PC-9 (cell line): ENCODE data around the gene MRPL48. TPM values are rescaled to one million over a fixed set of nuclear protein-coding genes. Genes with fewer than 3 reads are reported as not detected.

Source experiments
- BruUV-seq: library from RNA; stranded (reverse); fragments of 400-500 nt; replicated peaks from 2 replicates; lab custom pipeline; 2021; lab: Mats Ljungman, UMichigan
- CTCF ChIA-PET: fragments of 300-600 bp; sonication (Branson Sonifier 250); formaldehyde crosslinking; loops from one replicate; lab custom pipeline; 2022; ENCODE audit warnings: antibody characterized with exemption; lab: Charles Lee
- POLR2A ChIA-PET: fragments of 300-600 bp; sonication (Branson Sonifier 250); formaldehyde crosslinking; loops from one replicate; lab custom pipeline; 2022; ENCODE audit warnings: antibody characterized with exemption; ENCODE audit not compliant: unreplicated experiment; lab: Charles Lee
- DNase-seq, 2 experiments: peaks; one replicate each; pipeline versions ENCODE4 v3.0.0 to v3.0.0-alpha.2; 2015 to 2022; ENCODE audit warnings: mixed read lengths in 1 of 2
- H2AFZ ChIP-seq: fragments of 200-600 bp; sonication (generic); 2 replicates; pipeline ENCODE4 v1.8.1; 2017; ENCODE audit warnings: antibody characterized with exemption
- H3F3A ChIP-seq: fragments of 200-600 bp; sonication (generic); 2 replicates; pipeline ENCODE4 v1.8.1; 2017; ENCODE audit warnings: antibody characterized with exemption, mild to moderate bottlenecking, low read depth; ENCODE audit not compliant: insufficient read depth
- H3K27ac ChIP-seq: fragments of 200-600 bp; sonication (generic); 2 replicates; pipeline ENCODE4 v1.6.1; 2016; ENCODE audit warnings: mixed run types
- H3K27me3 ChIP-seq: fragments of 200-600 bp; sonication (generic); 2 replicates; pipeline ENCODE4 v1.6.1; 2016; ENCODE audit warnings: low read depth, mixed run types; ENCODE audit not compliant: insufficient read depth
- H3K36me3 ChIP-seq: fragments of 200-600 bp; sonication (generic); 2 replicates; pipeline ENCODE4 v1.6.1; 2016; ENCODE audit warnings: low read depth, mixed run types
- H3K4me1 ChIP-seq: fragments of 200-600 bp; sonication (generic); replicated peaks from 2 replicates; pipeline ENCODE4 v1.6.1; 2016; ENCODE audit warnings: mixed run types; ENCODE audit not compliant: insufficient read depth
- H3K4me2 ChIP-seq: fragments of 200-600 bp; sonication (generic); 2 replicates; pipeline ENCODE4 v1.6.1; 2017; ENCODE audit warnings: mixed run types
- H3K4me3 ChIP-seq: fragments of 200-600 bp; sonication (generic); 2 replicates; pipeline ENCODE4 v1.6.1; 2016; ENCODE audit warnings: mixed run types
- H3K79me2 ChIP-seq: fragments of 200-600 bp; sonication (generic); 2 replicates; pipeline ENCODE4 v1.6.1; 2017; ENCODE audit warnings: low read depth, mixed run types
- H3K9me2 ChIP-seq: fragments of 200-600 bp; sonication (generic); 2 replicates; pipeline ENCODE4 v1.8.1; 2017; ENCODE audit warnings: mild to moderate bottlenecking; ENCODE audit not compliant: insufficient read depth
- H3K9me3 ChIP-seq: fragments of 200-600 bp; sonication (generic); 2 replicates; pipeline ENCODE4 v1.8.1; 2016; ENCODE audit warnings: low read depth; ENCODE audit not compliant: insufficient read depth
- H4K20me1 ChIP-seq: fragments of 200-600 bp; sonication (generic); 2 replicates; pipeline ENCODE4 v1.8.1; 2017; ENCODE audit not compliant: insufficient read depth
- EZH2 ChIP-seq: fragments of 200-600 bp; sonication (generic); IDR thresholded peaks from 2 replicates; pipeline ENCODE4 v1.8.0; 2017; ENCODE audit warnings: antibody characterized with exemption, low read depth
- intact Hi-C: fragments of 100-400 bp; cut with micrococcal nuclease; formaldehyde crosslinking; loops from one replicate; pipeline ENCODE4 v1.10.0; 2022; ENCODE audit not compliant: unreplicated experiment
- total RNA-seq: library from RNA; stranded (reverse); gene quantifications from 2 replicates; pipeline ENCODE4 v1.2.3, GENCODE V29; 2021
- TF ChIP-seq, protein P1 (sequence below): fragments of 200-600 bp; sonication (generic); conservative IDR thresholded peaks from 2 replicates; pipeline ENCODE4 v1.6.1; 2017; ENCODE audit warnings: mixed run types, antibody characterized with exemption, mild to moderate bottlenecking, moderate library complexity

Gene MRPL48
- total RNA-seq, 1 experiment from 2014 or later = 64.5 TPM

DNA sequence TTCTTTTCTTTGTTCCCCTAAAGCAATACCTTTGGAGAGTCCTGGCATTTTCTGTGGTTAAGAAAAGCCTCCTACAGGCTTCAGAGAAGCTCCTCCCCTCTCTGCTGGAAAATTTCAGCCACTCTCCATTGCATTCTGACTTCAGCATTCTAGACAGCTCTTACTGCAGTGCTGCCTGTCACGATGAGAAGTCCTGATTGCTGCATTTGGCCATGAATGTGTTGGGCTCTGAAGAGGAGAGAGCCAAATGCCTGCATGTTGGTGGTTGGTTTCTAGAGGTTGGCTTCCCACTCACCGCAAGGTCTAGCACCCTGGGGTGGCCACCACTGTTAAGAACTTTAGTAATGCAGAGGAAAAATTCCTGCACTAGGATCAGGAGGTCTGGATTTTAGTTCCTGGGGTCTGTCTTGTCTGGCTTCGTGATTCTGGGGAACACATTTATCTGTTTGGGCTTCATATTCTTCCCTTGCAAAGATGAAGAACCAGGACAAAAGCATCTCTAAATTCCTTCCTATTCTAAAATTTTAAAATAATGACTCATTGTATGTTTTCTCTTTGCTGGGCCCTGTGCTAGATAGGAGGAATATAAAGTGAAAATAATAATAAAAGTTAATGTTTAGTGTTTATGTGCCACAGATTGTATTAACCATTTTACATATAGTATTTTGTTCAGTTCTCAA, 50.9 kb downstream of the MRPL48 start:
- H3K4me2 ChIP-seq = no peak overlapping the region
- H3K9me3 ChIP-seq = no peaks in the 10 kb centered on the region
- no peaks in the 10 kb centered on the region for H3K36me3 ChIP-seq
- no peaks in the 10 kb centered on the region for H3K9me2 ChIP-seq
- intact Hi-C loops = no loop called here
- no peak overlapping the region for H3K4me3 ChIP-seq
- no TSS peak for BruUV-seq
- H2AFZ ChIP-seq = no peak overlapping the region
- no peak for DNase-seq
- no peaks in the 10 kb centered on the region for H3K79me2 ChIP-seq
- CTCF ChIA-PET = no interaction called here
- peaks cover 9% of the 10 kb centered on the region for H3F3A ChIP-seq
- no peaks in the 10 kb centered on the region for H3K27me3 ChIP-seq
- H3K27ac ChIP-seq = no peak overlapping the region
- no peaks in the 10 kb centered on the region for H3K4me1 ChIP-seq
- no peaks in the 10 kb centered on the region for H4K20me1 ChIP-seq
- TF ChIP-seq, protein P1, sequence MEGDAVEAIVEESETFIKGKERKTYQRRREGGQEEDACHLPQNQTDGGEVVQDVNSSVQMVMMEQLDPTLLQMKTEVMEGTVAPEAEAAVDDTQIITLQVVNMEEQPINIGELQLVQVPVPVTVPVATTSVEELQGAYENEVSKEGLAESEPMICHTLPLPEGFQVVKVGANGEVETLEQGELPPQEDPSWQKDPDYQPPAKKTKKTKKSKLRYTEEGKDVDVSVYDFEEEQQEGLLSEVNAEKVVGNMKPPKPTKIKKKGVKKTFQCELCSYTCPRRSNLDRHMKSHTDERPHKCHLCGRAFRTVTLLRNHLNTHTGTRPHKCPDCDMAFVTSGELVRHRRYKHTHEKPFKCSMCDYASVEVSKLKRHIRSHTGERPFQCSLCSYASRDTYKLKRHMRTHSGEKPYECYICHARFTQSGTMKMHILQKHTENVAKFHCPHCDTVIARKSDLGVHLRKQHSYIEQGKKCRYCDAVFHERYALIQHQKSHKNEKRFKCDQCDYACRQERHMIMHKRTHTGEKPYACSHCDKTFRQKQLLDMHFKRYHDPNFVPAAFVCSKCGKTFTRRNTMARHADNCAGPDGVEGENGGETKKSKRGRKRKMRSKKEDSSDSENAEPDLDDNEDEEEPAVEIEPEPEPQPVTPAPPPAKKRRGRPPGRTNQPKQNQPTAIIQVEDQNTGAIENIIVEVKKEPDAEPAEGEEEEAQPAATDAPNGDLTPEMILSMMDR = no peak
- no peak for TF ChIP-seq EZH2
- POLR2A ChIA-PET = no interaction called here

DNA sequence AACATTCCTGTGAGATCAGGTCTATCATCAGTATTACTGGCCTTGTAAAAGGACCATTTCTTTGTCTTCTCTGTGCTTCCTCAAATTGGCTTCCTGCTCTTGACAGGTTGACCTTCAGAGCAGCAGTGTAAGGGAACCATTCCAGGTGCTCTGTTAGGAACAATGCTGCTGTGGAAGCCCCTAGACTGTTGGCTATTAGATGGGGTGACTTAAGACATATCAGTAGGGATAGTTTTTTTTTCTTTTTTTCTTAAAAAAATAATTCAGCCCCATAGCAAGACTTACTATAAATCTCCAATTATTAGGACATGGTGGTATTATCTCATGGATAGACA, 51.4 kb downstream of the MRPL48 start:
- Histone ChIP-seq H3K79me2 (no peaks in the 10 kb centered on the region), H3K27me3 (no peaks in the 10 kb centered on the region), H3F3A (peaks cover 9% of the 10 kb centered on the region), H4K20me1 (no peaks in the 10 kb centered on the region), H3K9me3 (no peaks in the 10 kb centered on the region), H3K36me3 (no peaks in the 10 kb centered on the region), H3K4me2 (no peak overlapping the region), H3K4me1 (no peaks in the 10 kb centered on the region), H2AFZ (no peak overlapping the region), H3K27ac (no peak overlapping the region), H3K4me3 (no peak overlapping the region), H3K9me2 (no peaks in the 10 kb centered on the region)
- intact Hi-C loops = no loop called here
- ChIA-PET CTCF (no interaction called here), POLR2A (no interaction called here)
- DNase-seq = no peak
- TF ChIP-seq, protein P1 = no peak
- TF ChIP-seq EZH2 = no peak
- no TSS peak for BruUV-seq

DNA sequence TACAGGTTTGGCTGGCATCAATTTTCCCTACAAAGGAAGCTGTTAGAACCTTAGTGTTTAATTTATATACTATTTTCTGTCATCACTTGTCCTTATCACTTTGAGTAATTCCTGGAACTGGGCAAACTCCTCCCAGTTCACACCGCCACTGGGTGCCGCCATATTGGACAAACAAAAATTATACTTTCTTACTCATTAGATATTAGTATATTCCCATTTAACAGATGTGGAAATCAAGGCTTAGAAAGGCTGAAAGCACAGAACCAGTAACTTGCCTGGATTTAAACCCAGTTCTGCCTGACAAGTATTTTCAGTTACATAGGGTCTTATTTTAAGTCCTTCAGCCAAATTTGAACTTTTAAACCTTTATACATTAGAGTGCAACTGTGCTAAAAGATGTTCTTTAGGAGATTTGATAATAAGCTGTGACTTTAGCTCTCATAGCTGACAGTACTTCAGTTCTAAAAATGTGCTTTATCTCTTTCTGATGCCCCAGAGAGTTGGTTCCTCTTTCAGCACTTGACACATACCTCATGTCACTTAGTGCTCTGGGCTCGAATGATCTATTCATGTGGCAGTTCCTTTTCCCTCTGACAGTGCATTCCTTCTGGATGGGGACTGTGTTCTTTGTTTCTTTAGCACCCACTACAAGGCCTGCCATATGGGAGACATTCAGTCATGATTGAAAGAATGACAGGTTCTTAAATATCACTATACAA, 63.5 kb downstream of the MRPL48 start:
- Histone ChIP-seq H3K4me2 (no peak overlapping the region), H3F3A (peaks cover 17% of the 10 kb centered on the region), H3K4me1 (peaks cover 17% of the 10 kb centered on the region), H3K4me3 (no peak overlapping the region), H3K27ac (no peak overlapping the region), H3K36me3 (0 out of 2 replicates have a peak, but pooled peaks cover 5% of the 10 kb centered on the region), H2AFZ (no peak overlapping the region), H4K20me1 (no peaks in the 10 kb centered on the region), H3K27me3 (no peaks in the 10 kb centered on the region), H3K79me2 (no peaks in the 10 kb centered on the region), H3K9me2 (no peaks in the 10 kb centered on the region; the same call in 1 of the 2 replicates), H3K9me3 (no peaks in the 10 kb centered on the region)
- intact Hi-C loops = no loop called here
- CTCF ChIA-PET = no interaction called here
- TF ChIP-seq, protein P1 = no peak
- no peak for TF ChIP-seq EZH2
- no TSS peak for BruUV-seq
- DNase-seq = no peak
- POLR2A ChIA-PET = interaction anchor here (0.6 kb wide), 1 partner anchor 393 kb away, joined by 4 read pairs; no protein-coding TSS in a partner anchor
